Measurements from ENCODE around the gene ACSL1.

- TF ChIP-seq CTCF (IDR thresholded peaks at IDR 0.05): no peak
- no peak for TF ChIP-seq POLR2A (IDR thresholded peaks at IDR 0.05)
Measured at GRCh38 chr4:184857441-184858121, 31.8 kb upstream of the ACSL1 start.

Measured in ovary (tissue), 3 donors.